SU-DHL-6 (cell line): ENCODE data around the gene HERC3.

Experiments
- H2AFZ ChIP-seq: fragments of 200-600 bp; sonication (generic); 2 replicates; pipeline ENCODE4 v1.6.1; 2014; ENCODE audit warnings: low read depth, mild to moderate bottlenecking, moderate library complexity, mixed read lengths, antibody characterized with exemption, low read length; ENCODE audit not compliant: severe bottlenecking
- H3F3A ChIP-seq: fragments of 200-600 bp; shearing (Covaris generic); 2 replicates; pipeline ENCODE4 v1.6.0; 2016; ENCODE audit warnings: antibody characterized with exemption, mild to moderate bottlenecking; ENCODE audit not compliant: insufficient read depth
- H3K27ac ChIP-seq: fragments of 200-600 bp; sonication (generic); 2 replicates; pipeline ENCODE4 v1.5.1; 2016; ENCODE audit warnings: low read depth, mild to moderate bottlenecking, low read length, moderate library complexity, mixed read lengths
- H3K27me3 ChIP-seq: fragments of 200-600 bp; sonication (generic), shearing (Covaris generic); 2 replicates; pipeline ENCODE4 v1.6.0; 2014; ENCODE audit warnings: mild to moderate bottlenecking, low read length
- H3K36me3 ChIP-seq: fragments of 200-600 bp; sonication (generic); 2 replicates; pipeline ENCODE4 v1.6.1; 2014; ENCODE audit warnings: mild to moderate bottlenecking, low read length, mixed read lengths
- H3K4me2 ChIP-seq: fragments of 300-600, 200-600 bp; shearing (Covaris generic), sonication (generic); 2 replicates; pipeline ENCODE4 v1.6.0; 2014; ENCODE audit warnings: low read length, low read depth, mild to moderate bottlenecking; ENCODE audit not compliant: poor library complexity, severe bottlenecking
- H3K4me3 ChIP-seq: fragments of 200-600 bp; sonication (generic); 2 replicates; pipeline ENCODE4 v1.5.1; 2014; ENCODE audit warnings: antibody characterized with exemption, low read length, mild to moderate bottlenecking, mixed read lengths; ENCODE audit not compliant: insufficient read depth, poor library complexity, severe bottlenecking
- H3K79me2 ChIP-seq: fragments of 200-600 bp; sonication (generic); 2 replicates; pipeline ENCODE4 v1.6.1; 2014; ENCODE audit warnings: mild to moderate bottlenecking, low read length, moderate library complexity; ENCODE audit not compliant: insufficient read depth
- H3K9ac ChIP-seq: fragments of 200-600 bp; sonication (generic); 2 replicates; pipeline ENCODE4 v1.7.0; 2014; ENCODE audit warnings: mild to moderate bottlenecking, low read length
- H3K9me2 ChIP-seq: fragments of 200-600 bp; sonication (generic); replicated peaks from 2 replicates; pipeline ENCODE4 v1.6.1; 2014; ENCODE audit warnings: low read length; ENCODE audit not compliant: insufficient read depth
- H3K9me3 ChIP-seq: fragments of 200-600 bp; sonication (generic); 2 replicates; pipeline ENCODE4 v1.6.1; 2014; ENCODE audit warnings: low read length, mixed read lengths; ENCODE audit not compliant: insufficient read depth
- H4K20me1 ChIP-seq: fragments of 200-600 bp; sonication (generic); 2 replicates; pipeline ENCODE4 v1.6.1; 2014; ENCODE audit warnings: low read depth, mild to moderate bottlenecking, antibody characterized with exemption, low read length, moderate library complexity, mixed read lengths
- CTCF ChIP-seq: fragments of 200-600 bp; sonication (generic); IDR thresholded peaks from one replicate; pipeline ENCODE4 v1.5.1; 2017; ENCODE audit warnings: antibody characterized with exemption, mild to moderate bottlenecking, low read length, moderate library complexity; ENCODE audit not compliant: insufficient read depth, poor library complexity, severe bottlenecking
- EZH2phosphoT487 ChIP-seq: fragments of 200-600 bp; sonication (generic), shearing (Covaris generic); conservative IDR thresholded peaks from 2 replicates; pipeline ENCODE4 v1.6.1; 2018; ENCODE audit warnings: mild to moderate bottlenecking, antibody characterized with exemption, low read length, moderate library complexity, mixed read lengths

The HERC3 gene

GRCh38 chr4:88659055-88659889, 67.0 kb downstream of the HERC3 start:
- TF ChIP-seq EZH2phosphoT487: no peak
- TF ChIP-seq CTCF: no peak
- Histone ChIP-seq H3K9me3 (no peaks in the 10 kb centered on the region), H3K79me2 (no peaks in the 10 kb centered on the region), H3K36me3 (no peaks in the 10 kb centered on the region), H3K4me2 (no peak overlapping the region), H2AFZ (no peak overlapping the region), H3K4me3 (no peak overlapping the region), H3K9ac (no peak overlapping the region), H3F3A (no peaks in the 10 kb centered on the region), H3K9me2 (no peaks in the 10 kb centered on the region), H4K20me1 (no peaks in the 10 kb centered on the region), H3K27ac (no peak overlapping the region), H3K27me3 (no peaks in the 10 kb centered on the region)

- Histone ChIP-seq H3K27me3 (no peaks in the 10 kb centered on the region), H3F3A (no peaks in the 10 kb centered on the region), H3K9me2 (no peaks in the 10 kb centered on the region), H3K9me3 (no peaks in the 10 kb centered on the region), H3K9ac (no peak overlapping the region), H4K20me1 (no peaks in the 10 kb centered on the region), H3K4me2 (no peak overlapping the region), H3K36me3 (no peaks in the 10 kb centered on the region), H3K4me3 (no peak overlapping the region), H3K79me2 (no peaks in the 10 kb centered on the region), H3K27ac (no peak overlapping the region), H2AFZ (no peak overlapping the region)
- TF ChIP-seq EZH2phosphoT487 (no peak), CTCF (no peak)
Measured at GRCh38 chr4:88659890-88660208, 67.6 kb downstream of the HERC3 start.

- H3K27me3 ChIP-seq: no peaks in the 10 kb centered on the region
- H3K9ac ChIP-seq: no peak overlapping the region
- H3K79me2 ChIP-seq: no peaks in the 10 kb centered on the region
- H4K20me1 ChIP-seq: no peaks in the 10 kb centered on the region
- no peak overlapping the region for H3K4me2 ChIP-seq
- H3K4me3 ChIP-seq: no peak overlapping the region
- TF ChIP-seq CTCF (no peak), EZH2phosphoT487 (no peak)
- H3K36me3 ChIP-seq: no peaks in the 10 kb centered on the region
- no peaks in the 10 kb centered on the region for H3K9me3 ChIP-seq
- H3K9me2 ChIP-seq: no peaks in the 10 kb centered on the region
- no peak overlapping the region for H3K27ac ChIP-seq
- H3F3A ChIP-seq: no peaks in the 10 kb centered on the region
- H2AFZ ChIP-seq: no peak overlapping the region
Measured at GRCh38 chr4:88660446-88661294, 68.4 kb downstream of the HERC3 start.
